IMR-90 (cell line): ENCODE measurements around the gene CLIC3.

ENCODE experiments used
- CEBPB ChIP-seq: IDR thresholded peaks from 2 replicates; pipeline ENCODE4 v1.6.1; 2012; ENCODE audit warnings: low read depth, low read length, improper control_type of control experiment
- MAZ ChIP-seq: IDR thresholded peaks from 2 replicates; pipeline ENCODE4 v1.6.1; 2012; ENCODE audit warnings: low read depth, mild to moderate bottlenecking, low read length, improper control_type of control experiment, moderate library complexity, borderline replicate concordance
- MXI1 ChIP-seq: IDR thresholded peaks from 2 replicates; pipeline ENCODE4 v1.6.1; 2012; ENCODE audit warnings: low read depth, mild to moderate bottlenecking, low read length, moderate library complexity, borderline replicate concordance
- NFE2L2 ChIP-seq: fragments of 150-350 bp; IDR thresholded peaks from 2 replicates; pipeline ENCODE4 v1.6.1; 2016; ENCODE audit warnings: low read depth, mild to moderate bottlenecking, low read length
- POLR2A ChIP-seq: IDR thresholded peaks from 2 replicates; pipeline ENCODE4 v1.6.1; 2012; ENCODE audit warnings: mild to moderate bottlenecking, low read depth, low read length
- RAD21 ChIP-seq: IDR thresholded peaks from 2 replicates; pipeline ENCODE4 v1.6.1; 2012; ENCODE audit warnings: low read length, improper control_type of control experiment
- RCOR1 ChIP-seq: IDR thresholded peaks from 2 replicates; pipeline ENCODE4 v1.6.1; 2012; ENCODE audit warnings: mild to moderate bottlenecking, low read length, improper control_type of control experiment; ENCODE audit not compliant: insufficient replicate concordance
- RFX5 ChIP-seq: IDR thresholded peaks from 2 replicates; pipeline ENCODE4 v1.8.0; 2012; ENCODE audit warnings: low read depth, mild to moderate bottlenecking, low read length, moderate library complexity
- TF ChIP-seq, protein P1 (sequence below): conservative IDR thresholded peaks from 2 replicates; pipeline ENCODE4 v1.5.1; 2012; ENCODE audit warnings: mild to moderate bottlenecking, low read depth, low read length, improper control_type of control experiment
- TF ChIP-seq, protein P2 (sequence below): fragments of 150-350 bp; IDR thresholded peaks from 2 replicates; pipeline ENCODE4 v1.6.1; 2017; ENCODE audit warnings: mild to moderate bottlenecking, antibody characterized with exemption, low read length, low read depth

DNA sequence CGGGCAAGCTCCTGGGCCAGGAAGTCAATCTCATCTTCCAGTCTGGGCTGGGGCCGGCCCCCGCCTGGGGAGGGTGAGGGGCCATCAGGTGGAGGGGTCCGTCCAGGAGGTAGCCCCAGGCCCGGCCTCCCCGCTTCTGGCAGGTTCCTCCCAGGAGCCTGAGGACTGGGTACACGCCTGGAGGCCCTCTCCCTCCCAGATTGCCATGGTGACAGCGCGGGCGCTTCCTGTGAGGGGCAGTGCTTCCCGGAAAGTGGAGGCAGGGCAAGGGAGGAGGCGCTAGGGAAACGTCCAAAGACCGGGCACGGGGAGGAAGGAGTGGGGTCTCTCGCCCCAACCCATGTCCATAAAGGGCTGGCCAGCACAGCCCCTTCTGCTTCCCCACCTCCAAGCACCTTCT is 44.8 kb upstream of the CLIC3 start:
- TF ChIP-seq, protein P1, sequence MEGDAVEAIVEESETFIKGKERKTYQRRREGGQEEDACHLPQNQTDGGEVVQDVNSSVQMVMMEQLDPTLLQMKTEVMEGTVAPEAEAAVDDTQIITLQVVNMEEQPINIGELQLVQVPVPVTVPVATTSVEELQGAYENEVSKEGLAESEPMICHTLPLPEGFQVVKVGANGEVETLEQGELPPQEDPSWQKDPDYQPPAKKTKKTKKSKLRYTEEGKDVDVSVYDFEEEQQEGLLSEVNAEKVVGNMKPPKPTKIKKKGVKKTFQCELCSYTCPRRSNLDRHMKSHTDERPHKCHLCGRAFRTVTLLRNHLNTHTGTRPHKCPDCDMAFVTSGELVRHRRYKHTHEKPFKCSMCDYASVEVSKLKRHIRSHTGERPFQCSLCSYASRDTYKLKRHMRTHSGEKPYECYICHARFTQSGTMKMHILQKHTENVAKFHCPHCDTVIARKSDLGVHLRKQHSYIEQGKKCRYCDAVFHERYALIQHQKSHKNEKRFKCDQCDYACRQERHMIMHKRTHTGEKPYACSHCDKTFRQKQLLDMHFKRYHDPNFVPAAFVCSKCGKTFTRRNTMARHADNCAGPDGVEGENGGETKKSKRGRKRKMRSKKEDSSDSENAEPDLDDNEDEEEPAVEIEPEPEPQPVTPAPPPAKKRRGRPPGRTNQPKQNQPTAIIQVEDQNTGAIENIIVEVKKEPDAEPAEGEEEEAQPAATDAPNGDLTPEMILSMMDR: no peak
- TF ChIP-seq, protein P2, sequence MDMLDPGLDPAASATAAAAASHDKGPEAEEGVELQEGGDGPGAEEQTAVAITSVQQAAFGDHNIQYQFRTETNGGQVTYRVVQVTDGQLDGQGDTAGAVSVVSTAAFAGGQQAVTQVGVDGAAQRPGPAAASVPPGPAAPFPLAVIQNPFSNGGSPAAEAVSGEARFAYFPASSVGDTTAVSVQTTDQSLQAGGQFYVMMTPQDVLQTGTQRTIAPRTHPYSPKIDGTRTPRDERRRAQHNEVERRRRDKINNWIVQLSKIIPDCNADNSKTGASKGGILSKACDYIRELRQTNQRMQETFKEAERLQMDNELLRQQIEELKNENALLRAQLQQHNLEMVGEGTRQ: no peak
- TF ChIP-seq POLR2A (no peak), RFX5 (no peak), MAZ (no peak), RAD21 (no peak), NFE2L2 (no peak), CEBPB (no peak), RCOR1 (no peak), MXI1 (no peak)
